Astrocyte (in vitro differentiated cells and primary cell): Measurements from ENCODE around the gene AP3B1. TPM values are rescaled to one million over a fixed set of nuclear protein-coding genes. Genes with fewer than 3 reads are reported as not detected.
A peak's percentile ranks its signal among the peaks of the same experiment; 100 is the strongest.

Source experiments
- DNase-seq: peaks from one replicate; pipeline ENCODE4 v3.0.0-alpha.2; 2010; ENCODE audit warnings: low read depth
- FAIRE-seq: peaks from 2 replicates; lab custom pipeline; 2011; peaks lifted over from hg19 to GRCh38; lab: Jason Lieb, UNC
- H2AFZ ChIP-seq: 2 replicates; pipeline ENCODE4 v1.6.0; 2012; ENCODE audit warnings: low read depth, low read length, inconsistent platforms
- H3K27ac ChIP-seq: 2 replicates; pipeline ENCODE4 v1.5.1; 2011; ENCODE audit warnings: low read depth, low read length, inconsistent platforms
- H3K27me3 ChIP-seq: 2 replicates; pipeline ENCODE4 v1.6.0; 2011; ENCODE audit warnings: low read length, inconsistent platforms; ENCODE audit not compliant: insufficient read depth
- H3K36me3 ChIP-seq: 2 replicates; pipeline ENCODE4 v1.5.1; 2011; ENCODE audit warnings: low read length, inconsistent platforms; ENCODE audit not compliant: insufficient read depth
- H3K4me1 ChIP-seq: 2 replicates; pipeline ENCODE4 v1.5.1; 2011; ENCODE audit warnings: low read length, inconsistent platforms; ENCODE audit not compliant: insufficient read depth
- H3K4me2 ChIP-seq: 2 replicates; pipeline ENCODE4 v1.6.0; 2012; ENCODE audit warnings: low read length, inconsistent platforms
- H3K4me3 ChIP-seq: 2 replicates; pipeline ENCODE4 v1.5.1; 2011; ENCODE audit warnings: low read depth, mild to moderate bottlenecking, low read length, inconsistent platforms; ENCODE audit not compliant: insufficient read depth
- H3K79me2 ChIP-seq: 2 replicates; pipeline ENCODE4 v1.6.0; 2012; ENCODE audit warnings: mild to moderate bottlenecking, low read length, inconsistent platforms; ENCODE audit not compliant: insufficient read depth
- H3K9ac ChIP-seq: 2 replicates; pipeline ENCODE4 v1.6.0; 2012; ENCODE audit warnings: mild to moderate bottlenecking, low read length, inconsistent platforms
- H3K9me3 ChIP-seq: 2 replicates; pipeline ENCODE4 v1.5.1; 2012; ENCODE audit warnings: low read depth, mild to moderate bottlenecking, low read length, inconsistent platforms; ENCODE audit not compliant: insufficient read depth
- H4K20me1 ChIP-seq: 2 replicates; pipeline ENCODE4 v1.6.0; 2012; ENCODE audit warnings: low read length, inconsistent platforms; ENCODE audit not compliant: insufficient read depth
- H3K27ac Mint-ChIP-seq: one replicate; pipeline ENCODE4 v1.8.0; 2021; ENCODE audit warnings: mild to moderate bottlenecking, mixed read lengths; ENCODE audit not compliant: unreplicated experiment
- H3K27me3 Mint-ChIP-seq: one replicate; pipeline ENCODE4 v1.8.0; 2021; ENCODE audit warnings: low read depth, mixed read lengths; ENCODE audit not compliant: unreplicated experiment
- H3K36me3 Mint-ChIP-seq: one replicate; pipeline ENCODE4 v1.8.0; 2021; ENCODE audit warnings: low read depth, mixed read lengths; ENCODE audit not compliant: unreplicated experiment
- H3K4me1 Mint-ChIP-seq: one replicate; pipeline ENCODE4 v1.8.0; 2021; ENCODE audit warnings: low read depth, mixed read lengths; ENCODE audit not compliant: unreplicated experiment
- H3K4me3 Mint-ChIP-seq: one replicate; pipeline ENCODE4 v1.8.0; 2021; ENCODE audit warnings: mild to moderate bottlenecking, moderate library complexity, mixed read lengths; ENCODE audit not compliant: unreplicated experiment
- H3K9me3 Mint-ChIP-seq: one replicate; pipeline ENCODE4 v1.8.0; 2021; ENCODE audit warnings: mild to moderate bottlenecking, mixed read lengths; ENCODE audit not compliant: unreplicated experiment
- CTCF ChIP-seq: IDR thresholded peaks from 2 replicates; pipeline ENCODE4 v1.5.1; 2011; ENCODE audit warnings: low read depth, mild to moderate bottlenecking, inconsistent platforms, low read length, moderate library complexity; ENCODE audit not compliant: insufficient read depth
- EZH2 ChIP-seq: IDR thresholded peaks from 2 replicates; pipeline ENCODE4 v1.6.1; 2012; ENCODE audit warnings: mild to moderate bottlenecking, low read length, inconsistent platforms; ENCODE audit not compliant: insufficient read depth
- total RNA-seq: library from RNA; stranded (reverse); gene quantifications from 2 replicates; pipeline ENCODE4 v1.2.1, GENCODE V29; 2021

The AP3B1 gene
- total RNA-seq, 1 donor from 2014 or later: 64.8 TPM

GRCh38 chr5:78308703-78309102, 14.2 kb upstream of the AP3B1 start:
- Mint-ChIP-seq H3K36me3 (no peaks in the 10 kb centered on the region), H3K4me3 (no peak overlapping the region), H3K27ac (no peak overlapping the region), H3K27me3 (peaks cover 6% of the 10 kb centered on the region), H3K9me3 (no peaks in the 10 kb centered on the region), H3K4me1 (peaks cover 1% of the 10 kb centered on the region)
- Histone ChIP-seq H3K4me3 (no peak overlapping the region), H3K27ac (no peak overlapping the region), H3K4me2 (no peak overlapping the region), H4K20me1 (no peaks in the 10 kb centered on the region), H2AFZ (no peak overlapping the region), H3K36me3 (no peaks in the 10 kb centered on the region), H3K9ac (no peak overlapping the region), H3K9me3 (no peaks in the 10 kb centered on the region), H3K4me1 (no peaks in the 10 kb centered on the region), H3K79me2 (no peaks in the 10 kb centered on the region), H3K27me3 (peaks cover 13% of the 10 kb centered on the region)
- DNase-seq (no peak), FAIRE-seq (no peak)
- TF ChIP-seq CTCF: no peak
- no peak for TF ChIP-seq EZH2

GRCh38 chr5:78300464-78301045, 6.1 kb upstream of the AP3B1 start:
- Histone ChIP-seq H3K9me3 (no peaks in the 10 kb centered on the region), H3K27ac (no peak overlapping the region), H3K4me2 (no peak overlapping the region), H4K20me1 (no peaks in the 10 kb centered on the region), H3K79me2 (no peaks in the 10 kb centered on the region), H2AFZ (no peak overlapping the region), H3K4me3 (no peak overlapping the region), H3K27me3 (no peaks in the 10 kb centered on the region), H3K9ac (no peak overlapping the region), H3K36me3 (no peaks in the 10 kb centered on the region), H3K4me1 (peaks cover under 1% of the 10 kb centered on the region)
- H3K9me3 Mint-ChIP-seq: no peaks in the 10 kb centered on the region
- H3K4me1 Mint-ChIP-seq: no peaks in the 10 kb centered on the region
- no peak overlapping the region for H3K4me3 Mint-ChIP-seq
- H3K27me3 Mint-ChIP-seq: no peaks in the 10 kb centered on the region
- TF ChIP-seq EZH2 (no peak), CTCF (peak; percentile 19)
- H3K36me3 Mint-ChIP-seq: no peaks in the 10 kb centered on the region
- H3K27ac Mint-ChIP-seq: no peak overlapping the region
- DNase-seq (no peak), FAIRE-seq (no peak)
